LNCAP (cell line): ENCODE data around the gene MMP3.

Source experiments
- TF ChIP-seq, protein P1 (sequence below): fragments of 450-650 bp; IDR thresholded peaks from 2 replicates; pipeline ENCODE4 v1.5.1; 2017; ENCODE audit warnings: mild to moderate bottlenecking

Gene MMP3

GRCh38 chr11:102840018-102840417 is 3.4 kb downstream of the MMP3 start:
- TF ChIP-seq, protein P1, sequence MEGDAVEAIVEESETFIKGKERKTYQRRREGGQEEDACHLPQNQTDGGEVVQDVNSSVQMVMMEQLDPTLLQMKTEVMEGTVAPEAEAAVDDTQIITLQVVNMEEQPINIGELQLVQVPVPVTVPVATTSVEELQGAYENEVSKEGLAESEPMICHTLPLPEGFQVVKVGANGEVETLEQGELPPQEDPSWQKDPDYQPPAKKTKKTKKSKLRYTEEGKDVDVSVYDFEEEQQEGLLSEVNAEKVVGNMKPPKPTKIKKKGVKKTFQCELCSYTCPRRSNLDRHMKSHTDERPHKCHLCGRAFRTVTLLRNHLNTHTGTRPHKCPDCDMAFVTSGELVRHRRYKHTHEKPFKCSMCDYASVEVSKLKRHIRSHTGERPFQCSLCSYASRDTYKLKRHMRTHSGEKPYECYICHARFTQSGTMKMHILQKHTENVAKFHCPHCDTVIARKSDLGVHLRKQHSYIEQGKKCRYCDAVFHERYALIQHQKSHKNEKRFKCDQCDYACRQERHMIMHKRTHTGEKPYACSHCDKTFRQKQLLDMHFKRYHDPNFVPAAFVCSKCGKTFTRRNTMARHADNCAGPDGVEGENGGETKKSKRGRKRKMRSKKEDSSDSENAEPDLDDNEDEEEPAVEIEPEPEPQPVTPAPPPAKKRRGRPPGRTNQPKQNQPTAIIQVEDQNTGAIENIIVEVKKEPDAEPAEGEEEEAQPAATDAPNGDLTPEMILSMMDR = no peak

DNA sequence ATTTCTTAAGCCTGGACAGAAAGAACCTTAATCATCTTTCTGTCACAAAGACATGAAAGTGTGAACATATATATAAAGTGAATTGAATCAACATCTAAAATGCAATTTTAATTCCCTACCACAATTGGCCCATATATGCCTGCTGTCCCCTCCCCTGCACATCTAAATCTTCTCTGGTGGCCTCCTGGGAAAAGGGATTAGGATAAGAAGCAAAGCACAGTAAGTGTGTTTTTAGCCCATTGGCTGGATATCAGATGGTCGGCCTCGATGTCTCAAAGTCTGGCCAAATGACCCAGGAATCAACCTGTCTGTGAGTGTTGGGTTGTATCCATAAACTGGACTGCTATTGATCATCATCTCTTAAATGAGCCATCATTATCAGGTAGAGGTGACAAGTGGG is 5.8 kb downstream of the MMP3 start:
- TF ChIP-seq, protein P1 = no peak

- TF ChIP-seq, protein P1 = no peak
Measured at GRCh38 chr11:102837156-102837555, 6.3 kb downstream of the MMP3 start.

GRCh38 chr11:102836290-102836875 is 7.0 kb downstream of the MMP3 start:
- TF ChIP-seq, protein P1 = no peak

GRCh38 chr11:102833731-102834130 is 9.7 kb downstream of the MMP3 start:
- TF ChIP-seq, protein P1 = no peak

GRCh38 chr11:102832612-102833011 is 10.8 kb downstream of the MMP3 start:
- TF ChIP-seq, protein P1 = no peak

GRCh38 chr11:102831489-102832440 is 11.6 kb downstream of the MMP3 start:
- TF ChIP-seq, protein P1 = no peak
